GM19240 (cell line): ENCODE data around the gene FAM50A.
A peak's percentile ranks its signal among the peaks of the same experiment; 100 is the strongest.
"Not testable (repeated sequence)": the region's sequence is repeated elsewhere in the genome, so short reads cannot be mapped to it uniquely, and the experiment has no call there.

ENCODE experiments used
- DNase-seq: peaks from one replicate; pipeline ENCODE4 v3.0.0; 2011; ENCODE audit warnings: low spot score; ENCODE audit not compliant: insufficient read length

The FAM50A gene

GRCh38 chrX:154482786-154483185 is 38.8 kb downstream of the FAM50A start:
- no peak for DNase-seq

- DNase-seq: no peak
Measured at GRCh38 chrX:154483325-154483724, 39.4 kb downstream of the FAM50A start.

- no peak for DNase-seq
Measured at GRCh38 chrX:154484255-154485149, 40.6 kb downstream of the FAM50A start.

GRCh38 chrX:154485150-154486051 is 41.5 kb downstream of the FAM50A start:
- no peak for DNase-seq

GRCh38 chrX:154486052-154486395 is 42.1 kb downstream of the FAM50A start:
- no peak for DNase-seq

- no peak for DNase-seq
Measured at GRCh38 chrX:154486396-154487207, 42.7 kb downstream of the FAM50A start, which contains the start of gene UBL4A. Gene UBL4A, minus strand, starts transcription at chrX:154486615. Its CDS starts 31 bp downstream, at chrX:154486584.

- no peak for DNase-seq
Measured at GRCh38 chrX:154487518-154488290, 43.8 kb downstream of the FAM50A start.

GRCh38 chrX:154488336-154489075 is 44.6 kb downstream of the FAM50A start:
- no peak for DNase-seq

- no peak for DNase-seq
Measured at GRCh38 chrX:154489182-154489581, 45.2 kb downstream of the FAM50A start.

- no peak for DNase-seq
Measured at GRCh38 chrX:154490021-154490413, 46.1 kb downstream of the FAM50A start.

GRCh38 chrX:154490414-154491083 is 46.6 kb downstream of the FAM50A start, which contains the start of gene SLC10A3:
Gene SLC10A3, minus strand, starts transcription at chrX:154490629. Its CDS starts 1,689 bp downstream, at chrX:154488940.
- DNase-seq: peak; percentile 89

- no peak for DNase-seq
Measured at GRCh38 chrX:154494715-154495114, 50.8 kb downstream of the FAM50A start.

- DNase-seq: no peak
Measured at GRCh38 chrX:154495472-154495922, 51.6 kb downstream of the FAM50A start.

- DNase-seq: not testable (repeated sequence)
Measured at GRCh38 chrX:154496591-154497137, 52.7 kb downstream of the FAM50A start.
